ENCODE results near the gene APOL1.

DNA sequence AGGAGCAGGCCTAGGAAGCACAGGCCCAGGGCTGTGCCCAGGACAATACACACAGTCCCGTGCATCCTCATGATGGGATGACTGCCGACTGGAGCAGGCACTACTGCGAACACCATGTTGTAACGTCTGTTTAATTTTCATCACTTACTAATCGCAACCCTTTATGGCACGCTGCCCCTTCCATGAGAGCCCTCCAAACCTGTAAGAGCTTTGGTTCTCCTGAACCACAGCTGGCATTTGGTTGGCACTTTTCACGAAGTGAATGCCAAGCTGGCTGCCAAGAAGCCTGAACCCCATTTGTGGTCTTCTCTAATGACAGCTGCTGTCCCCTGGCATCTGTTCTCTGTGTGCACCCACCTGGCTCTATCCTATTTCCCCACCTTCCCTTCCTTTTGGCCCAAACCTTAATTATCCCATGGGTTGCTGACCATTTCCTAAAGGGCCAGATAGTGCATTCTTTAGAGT, 36.5 kb downstream of the APOL1 start:
- no peak for TF ChIP-seq ZNF184 (CRISPR knock-in tag; IDR thresholded peaks at IDR 0.05)
- TF ChIP-seq PHF21A (IDR thresholded peaks at IDR 0.05; ENCODE audit: borderline replicate concordance, low read depth), result no peak
- no peak for TF ChIP-seq GTF2F1 (IDR thresholded peaks at IDR 0.05; ENCODE audit: low read depth, low read length)
- no peak for TF ChIP-seq NR4A1 (CRISPR knock-in tag; IDR thresholded peaks at IDR 0.05)
- TF ChIP-seq NR4A1 (tag; IDR thresholded peaks at IDR 0.05), result no peak
- no peak for TF ChIP-seq EP300 (IDR thresholded peaks at IDR 0.05; ENCODE audit: low read length)
- no peak for TF ChIP-seq NR0B1 (IDR thresholded peaks at IDR 0.05; ENCODE audit: partially characterized antibody)
- no peak for TF ChIP-seq ZNF232 (CRISPR knock-in tag; IDR thresholded peaks at IDR 0.05)
- TF ChIP-seq ZNF165 (CRISPR knock-in tag; IDR thresholded peaks at IDR 0.05; ENCODE audit: borderline replicate concordance), result no peak
- TF ChIP-seq ZBTB8A (IDR thresholded peaks at IDR 0.05; ENCODE audit: partially characterized antibody), result no peak
- TF ChIP-seq ZBTB7A (IDR thresholded peaks at IDR 0.05; ENCODE audit: borderline replicate concordance, control insufficient read depth, low read depth, low read length), result no peak

All from K562 (cell line).